ENCODE measurements around the gene TRIO.

TRIO gene

GRCh38 chr5:14173377-14174229 lies 30.5 kb downstream of the TRIO start:
- no peak for DNase-seq (ENCODE audit: insufficient read length, low spot score)
- no peak for FAIRE-seq
- TF ChIP-seq CTCF (IDR thresholded peaks at IDR 0.05; ENCODE audit: insufficient read depth, missing control alignments) = no peak

GRCh38 chr5:14174230-14174636 lies 31.1 kb downstream of the TRIO start:
- no peak for DNase-seq (ENCODE audit: insufficient read length, low spot score)
- no peak for TF ChIP-seq CTCF (IDR thresholded peaks at IDR 0.05; ENCODE audit: insufficient read depth, missing control alignments)
- FAIRE-seq = no peak

- no peak for TF ChIP-seq CTCF (IDR thresholded peaks at IDR 0.05; ENCODE audit: insufficient read depth, missing control alignments)
- DNase-seq (ENCODE audit: insufficient read length, low spot score) (no peak), FAIRE-seq (no peak)
These were observed 32.2 kb downstream of the TRIO start for GRCh38 chr5:14175381-14175780.

GRCh38 chr5:14176888-14177287 lies 33.7 kb downstream of the TRIO start:
- no peak for TF ChIP-seq CTCF (IDR thresholded peaks at IDR 0.05; ENCODE audit: insufficient read depth, missing control alignments)
- FAIRE-seq (no peak), DNase-seq (ENCODE audit: insufficient read length, low spot score) (no peak)

GRCh38 chr5:14177634-14178033 lies 34.5 kb downstream of the TRIO start:
- DNase-seq (ENCODE audit: insufficient read length, low spot score) = no peak
- TF ChIP-seq CTCF (IDR thresholded peaks at IDR 0.05; ENCODE audit: insufficient read depth, missing control alignments) = no peak
- FAIRE-seq = no peak

- FAIRE-seq (no peak), DNase-seq (ENCODE audit: insufficient read length, low spot score) (no peak)
- TF ChIP-seq CTCF (IDR thresholded peaks at IDR 0.05; ENCODE audit: insufficient read depth, missing control alignments) = no peak
These were observed 34.9 kb downstream of the TRIO start for GRCh38 chr5:14178091-14178490.

- FAIRE-seq = no peak
- no peak for DNase-seq (ENCODE audit: insufficient read length, low spot score)
- no peak for TF ChIP-seq CTCF (IDR thresholded peaks at IDR 0.05; ENCODE audit: insufficient read depth, missing control alignments)
These were observed 35.6 kb downstream of the TRIO start for GRCh38 chr5:14178671-14179211.

All from D721Med (cell line).